Measurements from ENCODE around the gene SPATA21.
"Not testable (repeated sequence)": the region's sequence is repeated elsewhere in the genome, so short reads cannot be mapped to it uniquely, and the experiment has no call there.

Gene SPATA21

GRCh38 chr1:16436946-16437474, at the start of gene SPATA21:
Gene SPATA21, minus strand, starts transcription at chr1:16437424. Its CDS starts 6,053 bp downstream, at chr1:16431371.
- DNase-seq: no peak

GRCh38 chr1:16487011-16487410, 49.8 kb upstream of the SPATA21 start:
- not testable (repeated sequence) for DNase-seq

GRCh38 chr1:16486316-16486715, 49.1 kb upstream of the SPATA21 start:
- DNase-seq: not testable (repeated sequence)

GRCh38 chr1:16484931-16485330, 47.7 kb upstream of the SPATA21 start:
- no peak for DNase-seq

GRCh38 chr1:16484501-16484835, 47.2 kb upstream of the SPATA21 start:
- DNase-seq: no peak

- DNase-seq: not testable (repeated sequence)
Measured at GRCh38 chr1:16483639-16484500, 46.6 kb upstream of the SPATA21 start.

- DNase-seq: not testable (repeated sequence)
Measured at GRCh38 chr1:16483146-16483545, 45.9 kb upstream of the SPATA21 start.

GRCh38 chr1:16478091-16478490, 40.9 kb upstream of the SPATA21 start:
- DNase-seq: no peak

GRCh38 chr1:16475771-16476770, 38.8 kb upstream of the SPATA21 start:
- DNase-seq: not testable (repeated sequence)

- DNase-seq: not testable (repeated sequence)
Measured at GRCh38 chr1:16474891-16475290, 37.7 kb upstream of the SPATA21 start.

GRCh38 chr1:16474166-16474800, 37.1 kb upstream of the SPATA21 start:
- no peak for DNase-seq

- no peak for DNase-seq
Measured at GRCh38 chr1:16468558-16468957, 31.3 kb upstream of the SPATA21 start.

- no peak for DNase-seq
Measured at GRCh38 chr1:16464917-16465625, 27.8 kb upstream of the SPATA21 start.

- no peak for DNase-seq
Measured at GRCh38 chr1:16462773-16463330, 25.6 kb upstream of the SPATA21 start.

GRCh38 chr1:16461681-16462080, 24.5 kb upstream of the SPATA21 start:
- DNase-seq: no peak

- no peak for DNase-seq
Measured at GRCh38 chr1:16459352-16459925, 22.2 kb upstream of the SPATA21 start.

- no peak for DNase-seq
Measured at GRCh38 chr1:16458831-16459230, 21.6 kb upstream of the SPATA21 start.

GRCh38 chr1:16456151-16456550, 18.9 kb upstream of the SPATA21 start:
- DNase-seq: not testable (repeated sequence)

- DNase-seq: not testable (repeated sequence)
Measured at GRCh38 chr1:16454909-16455308, 17.7 kb upstream of the SPATA21 start.

GRCh38 chr1:16451841-16452528, 14.8 kb upstream of the SPATA21 start:
- no peak for DNase-seq
